Prostate gland (tissue), 2 donors: ENCODE data around the gene MORN1. TPM values are rescaled to one million over a fixed set of nuclear protein-coding genes. Genes with fewer than 3 reads are reported as not detected.

Source experiments
- DNase-seq: peaks from one replicate; pipeline ENCODE4 v3.0.0-alpha.2; 2019; ENCODE audit warnings: low spot score
- H3K27ac ChIP-seq, 2 donors: fragments of 200-600 bp; sonication (generic); 2 replicates each; pipeline ENCODE4 v1.5.1; 2017 to 2019
- H3K27me3 ChIP-seq: fragments of 200-600 bp; sonication (generic); replicated peaks from 2 replicates; pipeline ENCODE4 v1.5.1; 2019; ENCODE audit not compliant: insufficient read depth
- H3K36me3 ChIP-seq, 2 donors: fragments of 200-600 bp; sonication (generic); 1 replicate in 1 of 2; 2 replicates in 1 of 2; pipeline versions ENCODE4 v1.5.1 to v1.8.1; 2017 to 2019
- H3K4me1 ChIP-seq: fragments of 200-600 bp; sonication (generic); replicated peaks from 2 replicates; pipeline ENCODE4 v1.5.1; 2019
- H3K4me3 ChIP-seq, 2 donors: fragments of 200-600 bp; sonication (generic); 2 replicates each; pipeline ENCODE4 v1.5.1; 2017 to 2019
- H3K9me3 ChIP-seq: fragments of 200-600 bp; sonication (generic); 2 replicates; pipeline ENCODE4 v1.5.1; 2017
- CTCF ChIP-seq, 4 experiments: fragments of 200-600 bp in 2 of 4; fragments of 450-650 bp in 2 of 4; sonication (generic) in 2 of 4; IDR thresholded peaks; 1 replicate in 3 of 4; 2 replicates in 1 of 4; pipeline ENCODE4 v1.5.1; 2016 to 2019; ENCODE audit warnings: antibody characterized with exemption in 4 of 4, mild to moderate bottlenecking in 2 of 4, moderate library complexity in 2 of 4
- POLR2A ChIP-seq: fragments of 450-650 bp; IDR thresholded peaks from one replicate; pipeline ENCODE4 v1.6.1; 2016; ENCODE audit warnings: antibody characterized with exemption, mild to moderate bottlenecking
- POLR2AphosphoS5 ChIP-seq: sonication (generic); formaldehyde crosslinking; IDR thresholded peaks from one replicate; pipeline ENCODE4 v1.6.1; 2017; ENCODE audit warnings: antibody characterized with exemption
- WGBS: methylation state at CpG from one replicate; pipeline ENCODE4 v1.1.5; 2018; 5-methylcytosine and 5-hydroxymethylcytosine counted together
- intact Hi-C: fragments of 100-400 bp; cut with DNase I; formaldehyde crosslinking; loops from one replicate; pipeline ENCODE4 v1.14.2; 2022
- total RNA-seq, 2 donors: library from RNA; depleted of rRNA; stranded (reverse); fragments of >200 nt; gene quantifications; one replicate each; pipeline ENCODE4 v1.1.0, GENCODE V29; 2016

The MORN1 gene
- total RNA-seq, 2 donors from 2014 or later = 18.6 to 21.0 TPM

DNA sequence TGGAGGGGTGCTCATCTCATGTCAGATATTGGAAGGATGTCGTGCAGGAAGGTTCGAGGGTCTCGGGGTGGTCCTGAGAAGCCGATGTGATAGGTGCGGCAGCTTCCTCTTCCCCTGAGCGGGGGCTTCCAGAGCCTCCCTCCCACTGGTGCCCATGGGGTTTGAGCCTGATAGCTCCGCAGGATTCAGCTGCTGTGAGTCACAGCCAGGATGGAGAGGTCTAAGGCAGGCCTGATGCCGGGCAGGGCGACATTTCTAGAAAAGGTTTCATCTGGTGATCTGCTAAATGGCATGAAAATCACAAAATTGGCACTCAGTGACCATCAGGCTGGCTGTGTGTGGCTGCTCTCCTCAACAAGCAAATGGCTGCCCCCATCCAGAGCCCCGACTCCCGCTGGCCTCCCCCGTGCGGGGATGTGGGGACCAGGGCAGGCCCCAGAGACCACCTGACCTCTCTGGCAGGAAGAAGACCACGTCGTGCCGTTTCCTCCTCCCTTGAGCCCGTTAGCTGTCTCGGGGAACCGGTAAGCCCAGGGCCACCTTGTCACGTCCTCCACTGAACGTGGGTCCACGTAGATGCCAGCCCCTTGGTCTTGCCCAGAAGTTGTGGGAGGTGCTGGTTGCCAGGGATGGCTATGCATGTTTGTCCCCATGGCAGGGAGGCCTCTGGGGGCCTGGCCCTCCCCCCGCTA, 97.2 kb downstream of the MORN1 start:
- WGBS = 63% methylated on average over 20 of the region's 23 CpGs
- H3K27me3 ChIP-seq = no peaks in the 10 kb centered on the region
- H3K4me3 ChIP-seq = no peak overlapping the region
- no peaks in the 10 kb centered on the region for H3K36me3 ChIP-seq
- no peak for DNase-seq
- no peaks in the 10 kb centered on the region for H3K9me3 ChIP-seq
- intact Hi-C loops = no loop called here
- TF ChIP-seq POLR2AphosphoS5 = no peak
- no peak for TF ChIP-seq POLR2A
- no peak for TF ChIP-seq CTCF (IDR thresholded peaks at IDR 0.05)
- no peak overlapping the region for H3K27ac ChIP-seq
- H3K4me1 ChIP-seq = peaks cover 39% of the 10 kb centered on the region

- TF ChIP-seq CTCF (IDR thresholded peaks at IDR 0.05) = no peak
- TF ChIP-seq POLR2A = no peak
- no peak for TF ChIP-seq POLR2AphosphoS5
- no peak for DNase-seq
- H3K27ac ChIP-seq = no peak overlapping the region
These were observed 98.5 kb downstream of the MORN1 start for GRCh38 chr1:2292725-2293450.

GRCh38 chr1:2291577-2291976, 99.8 kb downstream of the MORN1 start:
- no peaks in the 10 kb centered on the region for H3K27me3 ChIP-seq
- H3K27ac ChIP-seq = peak overlapping the region; percentile 31 to 66
- intact Hi-C loops = no loop called here
- TF ChIP-seq POLR2A (no peak), POLR2AphosphoS5 (no peak), CTCF (IDR thresholded peaks at IDR 0.05) (no peak)
- WGBS = 42% methylated on average over 5 of the region's 5 CpGs
- H3K36me3 ChIP-seq = no peaks in the 10 kb centered on the region
- no peak overlapping the region for H3K4me3 ChIP-seq
- H3K4me1 ChIP-seq = peaks cover 37% of the 10 kb centered on the region
- no peak for DNase-seq
- no peaks in the 10 kb centered on the region for H3K9me3 ChIP-seq

More at GRCh38 chr1:2292725-2293450, 98.5 kb downstream of the MORN1 start:
- Histone ChIP-seq H3K4me1 (peaks cover 37% of the 10 kb centered on the region), H3K27me3 (no peaks in the 10 kb centered on the region), H3K9me3 (no peaks in the 10 kb centered on the region), H3K4me3 (no peak overlapping the region), H3K36me3 (no peaks in the 10 kb centered on the region)
- 84% methylated on average over 25 of the region's 30 CpGs for WGBS
- intact Hi-C loops = no loop called here

GRCh38 chr1:2290595-2291510, 100.5 kb downstream of the MORN1 start:
- Histone ChIP-seq H3K27me3 (no peaks in the 10 kb centered on the region), H3K4me3 (peak overlapping the region in 1 of 2 donors; percentile 10), H3K4me1 (peaks cover 37% of the 10 kb centered on the region), H3K27ac (peak overlapping the region; percentile 31 to 66), H3K36me3 (no peaks in the 10 kb centered on the region), H3K9me3 (no peaks in the 10 kb centered on the region)
- WGBS = 11% methylated on average over 41 of the region's 41 CpGs
- intact Hi-C loops = no loop called here
- TF ChIP-seq CTCF (IDR thresholded peaks at IDR 0.05) (no peak), POLR2AphosphoS5 (peak; percentile 88), POLR2A (no peak)
- peak; percentile 77 for DNase-seq
